Colon (tissue), 2 donors: ENCODE results near the gene ROBO1.

Source experiments
- FAIRE-seq: peaks from 2 replicates; lab custom pipeline; 2012; peaks lifted over from hg19 to GRCh38; lab: Jason Lieb, UNC
- donor health status: control.
- donor health status: control.

The ROBO1 gene

GRCh38 chr3:78974181-78974790, 793.5 kb downstream of the ROBO1 start:
- no peak for FAIRE-seq

GRCh38 chr3:78972617-78973301, 795.0 kb downstream of the ROBO1 start:
- no peak for FAIRE-seq

- no peak for FAIRE-seq
These were observed 797.1 kb downstream of the ROBO1 start for GRCh38 chr3:78970656-78971055.

- FAIRE-seq: no peak
These were observed 798.3 kb downstream of the ROBO1 start for GRCh38 chr3:78969483-78969882.

- FAIRE-seq: no peak
These were observed 800.7 kb downstream of the ROBO1 start for GRCh38 chr3:78967061-78967460.

- FAIRE-seq: no peak
These were observed 804.0 kb downstream of the ROBO1 start for GRCh38 chr3:78963771-78964170.

GRCh38 chr3:78957456-78957855, 810.3 kb downstream of the ROBO1 start:
- no peak for FAIRE-seq

- FAIRE-seq: no peak
These were observed 816.4 kb downstream of the ROBO1 start for GRCh38 chr3:78951342-78951945.

GRCh38 chr3:78941587-78941986, 826.2 kb downstream of the ROBO1 start:
- FAIRE-seq: no peak

- no peak for FAIRE-seq
These were observed 827.2 kb downstream of the ROBO1 start for GRCh38 chr3:78940626-78941025.

GRCh38 chr3:78940128-78940527, 827.7 kb downstream of the ROBO1 start:
- no peak for FAIRE-seq

- FAIRE-seq: no peak
These were observed 830.3 kb downstream of the ROBO1 start for GRCh38 chr3:78937475-78937874.

- no peak for FAIRE-seq
These were observed 840.0 kb downstream of the ROBO1 start for GRCh38 chr3:78927759-78928158.

- no peak for FAIRE-seq
These were observed 841.3 kb downstream of the ROBO1 start for GRCh38 chr3:78926523-78926922.

- peak; percentile 86 for FAIRE-seq
These were observed 843.1 kb downstream of the ROBO1 start for GRCh38 chr3:78924711-78925110.

- no peak for FAIRE-seq
These were observed 848.6 kb downstream of the ROBO1 start for GRCh38 chr3:78919021-78919755.

GRCh38 chr3:78918361-78919020, 849.3 kb downstream of the ROBO1 start:
- FAIRE-seq: no peak

GRCh38 chr3:78917536-78917935, 850.3 kb downstream of the ROBO1 start:
- FAIRE-seq: no peak

- no peak for FAIRE-seq
These were observed 854.1 kb downstream of the ROBO1 start for GRCh38 chr3:78913711-78914110.

GRCh38 chr3:78912687-78913086, 855.1 kb downstream of the ROBO1 start:
- FAIRE-seq: no peak

- no peak for FAIRE-seq
These were observed 855.5 kb downstream of the ROBO1 start for GRCh38 chr3:78912259-78912658.

- no peak for FAIRE-seq
These were observed 856.4 kb downstream of the ROBO1 start for GRCh38 chr3:78911394-78911793.
